SHP77 (cell line): Measurements from ENCODE around the gene SCUBE1.

ENCODE experiments used
- DNase-seq, 2 experiments: peaks; one replicate each; lab custom pipeline; 2025; lab: John Stamatoyannopoulos, UW

The SCUBE1 gene

DNA sequence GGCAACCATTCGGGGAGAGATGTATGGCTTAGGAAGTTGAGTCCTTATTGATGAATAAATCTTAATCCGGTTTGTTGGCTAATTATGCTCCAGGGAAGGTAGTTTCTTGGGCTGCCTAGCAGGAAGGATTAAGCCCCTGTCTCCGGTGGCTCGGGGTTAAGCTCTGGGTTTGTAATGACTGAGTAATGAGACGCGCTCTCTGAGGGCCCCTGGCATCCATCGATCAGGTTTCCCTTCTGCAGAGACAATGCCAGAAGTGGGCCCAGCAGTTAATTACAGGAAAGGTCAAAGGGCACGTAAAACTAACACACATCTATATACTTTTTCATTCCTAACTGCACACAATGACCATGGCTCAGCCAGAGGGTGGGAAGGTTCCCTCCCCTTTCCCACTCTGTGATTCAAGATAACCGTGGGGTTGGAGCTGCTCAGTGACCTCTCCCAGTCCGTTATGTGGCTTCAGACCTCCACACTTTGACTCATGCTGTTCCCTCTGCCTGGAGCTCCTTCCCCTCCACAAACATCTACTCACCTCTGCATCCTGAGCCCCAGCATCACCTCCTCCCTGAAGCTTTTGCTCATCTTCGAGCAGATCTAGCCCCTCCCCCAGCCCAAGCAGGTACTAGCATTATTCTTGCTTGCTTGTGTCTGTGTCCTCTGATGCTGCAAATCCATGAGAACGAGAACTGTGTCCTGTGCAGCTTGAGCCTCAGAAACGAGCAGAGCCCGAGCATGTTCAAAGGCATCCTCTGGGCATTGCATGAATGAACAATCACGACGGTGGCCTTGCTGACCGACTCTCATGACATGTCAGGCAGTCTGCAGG is 16.6 kb downstream of the SCUBE1 start:
- no peak for DNase-seq

DNA sequence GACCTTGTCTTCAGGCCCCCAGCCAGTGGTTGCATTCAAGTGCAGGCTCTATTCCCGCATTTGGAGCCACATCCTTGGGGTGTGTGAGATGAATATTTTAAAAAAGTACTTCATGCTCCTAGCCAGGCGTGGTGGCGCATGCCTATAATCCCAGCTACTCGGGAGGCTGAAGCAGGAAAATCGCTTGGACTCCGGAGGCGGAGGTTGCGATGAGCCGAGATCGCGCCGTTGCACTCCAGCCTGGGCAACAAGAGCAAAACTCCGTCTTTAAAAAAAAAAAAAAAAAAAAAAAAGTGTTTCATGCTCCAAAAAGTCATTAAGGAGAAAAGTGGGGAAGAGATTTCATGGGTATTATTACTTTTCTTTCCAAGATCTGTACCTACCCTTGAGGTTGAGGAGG is 18.0 kb downstream of the SCUBE1 start:
- DNase-seq, result no peak

DNA sequence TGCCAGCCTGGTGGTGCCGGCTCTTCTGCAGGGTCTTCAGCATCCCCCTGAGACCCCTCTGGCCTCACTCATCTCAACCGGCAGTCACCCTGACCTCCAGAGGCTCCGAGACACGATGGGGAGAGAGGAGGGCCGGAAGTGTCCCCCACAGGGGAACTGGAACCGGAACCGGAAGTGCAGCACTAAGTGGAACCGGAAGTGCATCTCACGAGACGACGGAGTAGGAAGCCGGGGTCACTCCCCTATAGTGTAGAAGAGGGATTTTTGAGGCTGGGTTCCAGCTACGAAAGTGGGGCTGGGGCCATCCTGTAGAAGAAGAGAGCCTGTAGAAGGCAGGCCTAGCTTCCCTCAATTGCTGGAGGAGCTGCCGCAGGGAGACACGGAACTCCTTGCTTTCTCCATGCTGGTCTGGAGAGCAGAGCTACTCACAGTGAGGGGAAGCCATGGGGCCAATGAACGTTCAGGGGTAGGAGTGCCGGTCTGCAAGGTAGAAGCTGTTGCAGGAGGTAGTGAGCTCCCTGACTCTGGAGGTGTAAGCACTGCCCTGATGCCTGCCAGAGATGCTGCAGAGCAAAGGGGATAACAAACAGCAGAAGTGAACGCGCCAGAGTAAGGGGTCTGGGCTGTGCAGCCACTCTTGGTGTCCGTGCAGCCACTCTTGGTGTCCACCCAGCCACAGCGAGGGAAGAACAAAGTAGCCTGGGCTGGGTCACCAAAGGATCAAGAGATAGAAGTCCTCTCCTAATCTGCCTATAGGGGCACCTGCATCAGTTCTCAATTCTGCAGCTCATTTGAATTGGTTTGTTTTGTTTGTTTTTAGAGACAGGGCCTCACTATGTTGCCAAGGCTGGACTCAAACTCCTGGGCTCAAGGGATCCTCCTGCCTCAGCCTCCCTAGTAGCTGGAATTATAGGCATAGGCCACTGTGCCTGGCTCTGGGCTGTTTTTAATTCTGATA is 21.9 kb downstream of the SCUBE1 start:
- DNase-seq, result no peak

DNA sequence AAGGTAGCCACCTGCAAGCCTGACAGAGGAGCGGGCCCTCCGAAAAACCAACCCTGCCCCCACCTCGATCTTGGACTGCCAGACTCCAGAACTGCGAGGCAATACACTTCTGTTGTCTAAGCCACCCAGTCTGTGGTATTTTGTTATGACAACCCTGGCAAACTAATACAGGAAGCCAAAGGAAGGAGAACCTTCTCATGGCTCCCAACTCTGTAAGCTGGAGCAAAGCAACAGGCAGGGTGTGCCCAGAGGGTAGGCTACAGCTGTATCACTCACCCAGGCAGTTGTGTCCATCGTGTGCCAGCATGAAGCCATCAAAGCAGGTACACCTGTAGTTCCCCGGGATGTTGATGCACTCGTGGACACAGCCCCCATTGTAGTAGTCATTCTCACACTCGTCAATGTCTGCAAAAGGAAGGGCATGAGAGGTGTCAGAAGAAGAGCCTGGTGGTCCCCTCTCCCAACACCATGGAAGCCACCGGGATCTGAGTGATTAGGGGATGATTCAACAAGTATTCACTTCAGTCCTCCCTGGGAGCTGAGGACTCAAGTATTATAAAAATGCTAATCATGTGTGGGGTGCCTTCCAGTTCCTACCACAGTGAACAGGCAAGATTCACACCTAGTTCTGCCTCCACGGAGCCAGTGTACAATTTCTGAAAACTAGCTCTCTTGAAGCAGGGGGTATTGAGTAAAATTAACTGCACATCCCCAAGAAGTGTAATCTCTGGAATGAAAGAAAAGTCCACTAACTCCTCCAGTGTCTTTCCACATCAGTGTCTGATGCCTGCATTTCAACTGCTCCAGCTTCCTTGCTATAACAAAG is 23.3 kb downstream of the SCUBE1 start:
- DNase-seq, result no peak

DNA sequence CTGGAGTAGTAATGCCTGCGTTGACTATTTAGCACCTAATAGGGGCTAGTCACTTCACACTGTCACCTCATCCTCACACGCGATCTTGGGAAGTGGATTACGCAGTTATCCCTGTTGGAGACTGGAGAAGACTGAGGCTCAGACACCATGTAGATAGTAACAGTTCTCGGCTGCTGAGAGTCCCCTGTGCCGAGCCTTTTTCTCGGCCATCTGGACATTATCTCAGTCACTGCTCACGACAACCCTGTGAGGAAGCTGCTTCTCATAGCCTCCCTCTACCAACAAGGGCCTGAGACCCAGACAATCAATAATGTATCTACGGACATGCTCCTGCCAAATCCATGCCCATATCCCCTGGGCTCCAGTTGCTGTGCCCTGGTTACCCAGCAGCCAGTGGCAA is 25.9 kb downstream of the SCUBE1 start:
- no peak for DNase-seq

DNA sequence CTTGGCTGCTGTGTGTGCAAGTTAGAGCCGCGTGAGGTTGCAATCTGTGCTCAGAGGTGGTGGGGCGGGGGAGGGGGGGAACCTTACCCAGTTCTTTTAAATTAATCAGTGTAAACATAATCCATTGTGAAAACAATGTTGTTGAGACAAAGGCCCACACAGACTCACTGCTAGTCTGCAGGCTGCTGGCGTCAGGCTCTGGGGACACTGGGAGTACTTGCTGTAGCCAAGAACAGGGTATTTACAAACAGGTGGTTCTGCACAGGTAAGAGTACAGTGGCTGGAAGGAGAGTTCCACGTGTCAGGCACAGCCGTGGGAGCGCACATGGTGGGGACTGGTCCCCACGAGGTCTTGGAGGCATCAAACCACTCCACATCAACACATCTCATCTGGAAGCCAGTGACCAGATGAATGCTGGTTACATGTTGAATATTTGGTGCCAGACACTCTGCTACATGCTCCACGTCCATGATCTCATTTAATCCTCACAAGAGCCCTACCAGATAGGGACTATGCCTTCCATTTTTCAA is 27.4 kb downstream of the SCUBE1 start:
- DNase-seq, result no peak

DNA sequence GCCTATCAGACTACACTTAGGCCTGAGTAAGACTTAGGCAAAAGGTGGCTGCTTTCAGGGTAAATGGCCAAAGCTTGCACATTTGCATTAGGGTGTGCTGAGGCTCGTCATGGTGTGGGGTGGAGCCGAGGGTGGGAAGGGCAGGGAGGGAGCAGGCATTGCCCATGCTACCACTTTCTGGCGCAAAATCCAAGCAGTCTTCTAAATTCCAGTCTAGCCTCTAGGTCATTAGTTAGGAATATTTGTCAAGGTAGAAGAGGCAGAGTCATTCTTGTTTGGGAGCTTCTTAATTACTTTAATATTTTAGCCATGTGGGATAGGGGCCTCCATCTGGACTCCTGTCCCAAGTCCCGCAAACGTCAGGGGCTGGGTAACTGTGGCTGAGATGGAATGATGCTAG is 28.6 kb downstream of the SCUBE1 start:
- no peak for DNase-seq

DNA sequence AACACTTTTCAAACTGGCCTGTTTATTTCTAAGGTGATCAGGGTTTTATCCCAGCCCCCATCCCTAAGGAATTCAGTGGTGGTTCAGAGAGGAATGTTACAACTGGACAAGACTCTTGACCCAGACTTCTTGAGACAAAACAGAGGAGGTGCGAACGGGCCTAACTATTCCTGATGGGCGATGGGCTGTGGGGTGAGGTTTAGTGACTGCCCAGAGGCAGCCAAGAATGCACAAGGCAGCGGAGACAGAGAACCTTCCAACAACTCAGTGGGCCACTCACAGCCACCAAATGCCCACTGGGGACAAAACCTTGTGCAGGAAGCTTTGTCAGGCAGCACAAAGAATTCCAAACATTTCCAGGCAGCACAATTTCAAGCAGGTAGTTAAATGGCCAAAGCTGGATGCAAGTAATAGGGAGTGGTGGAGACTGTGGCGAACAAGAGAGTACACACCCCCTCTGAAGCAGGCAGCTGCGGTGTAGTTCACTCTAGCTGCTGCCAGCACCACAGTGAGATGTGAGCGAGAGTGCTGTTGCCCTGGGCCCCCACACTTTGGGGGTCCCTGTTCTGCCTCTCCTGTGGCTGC is 29.2 kb downstream of the SCUBE1 start:
- no peak for DNase-seq

DNA sequence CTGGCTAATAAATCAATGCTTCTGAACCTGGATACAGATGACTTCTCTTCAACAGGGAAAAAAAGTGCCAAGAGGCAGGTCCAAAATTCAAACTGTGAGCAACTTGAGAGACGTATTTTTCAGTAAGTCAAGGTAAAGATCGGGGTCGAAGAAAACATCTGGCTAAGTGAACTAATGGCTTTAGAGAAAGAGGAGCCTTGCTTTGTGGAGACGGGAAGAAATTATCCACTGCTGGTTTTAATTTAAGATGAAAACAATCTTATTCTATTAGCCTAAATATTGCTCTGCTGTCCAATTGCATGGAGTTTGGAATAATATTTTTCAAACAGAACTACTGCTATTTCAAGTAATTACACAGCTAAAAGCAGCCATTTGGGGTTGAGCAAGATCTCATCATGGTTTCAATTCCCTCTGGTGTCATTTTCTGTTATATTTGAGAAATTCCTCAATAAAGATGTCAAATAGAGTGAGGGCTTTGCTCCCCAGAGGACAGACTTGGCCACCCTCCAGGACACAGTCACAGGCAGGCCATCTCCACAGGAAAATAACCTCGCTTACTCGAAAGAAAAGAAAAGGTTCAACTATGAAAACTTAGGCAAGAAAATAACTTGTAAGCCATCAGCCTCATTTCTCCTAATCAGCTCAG is 29.8 kb downstream of the SCUBE1 start:
- no peak for DNase-seq

DNA sequence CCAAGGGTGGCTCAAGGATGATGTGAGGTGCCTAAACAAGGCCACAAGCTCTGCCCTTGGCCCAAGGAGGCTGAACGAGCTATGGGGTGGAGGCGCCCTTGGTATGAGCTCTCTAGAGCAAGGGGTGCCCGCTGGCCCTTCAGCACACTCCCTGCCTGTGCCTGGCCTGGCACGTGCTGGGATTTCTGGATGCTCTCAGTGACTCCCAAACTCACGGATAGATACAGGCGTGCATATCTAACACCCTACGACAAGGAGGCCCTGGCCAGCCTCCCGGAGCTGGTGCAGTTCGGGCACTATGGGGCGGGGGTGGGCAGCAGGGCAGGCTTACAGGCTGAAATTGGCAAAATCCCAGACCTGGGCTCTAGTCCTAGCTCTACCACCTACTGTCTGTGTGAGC is 30.6 kb downstream of the SCUBE1 start:
- no peak for DNase-seq

DNA sequence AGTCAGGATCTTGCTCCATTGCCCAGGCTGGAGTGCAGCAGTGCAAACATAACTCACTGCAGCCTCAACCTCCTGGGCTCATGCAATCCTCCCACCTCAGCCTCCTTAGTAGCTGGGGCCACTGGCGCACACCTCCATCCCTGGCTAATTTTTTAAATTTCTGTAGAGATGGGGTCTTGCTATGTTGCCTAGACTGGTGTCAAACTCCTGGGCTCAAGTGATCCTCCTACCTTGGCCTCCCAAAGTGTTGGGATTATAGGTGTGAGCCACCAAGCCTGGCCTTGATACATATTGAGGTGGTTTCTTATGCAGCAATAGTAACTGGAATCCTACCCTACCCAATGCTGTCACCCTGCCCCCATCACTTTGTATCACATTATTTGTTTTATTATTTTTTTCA is 32.4 kb downstream of the SCUBE1 start:
- no peak for DNase-seq

DNA sequence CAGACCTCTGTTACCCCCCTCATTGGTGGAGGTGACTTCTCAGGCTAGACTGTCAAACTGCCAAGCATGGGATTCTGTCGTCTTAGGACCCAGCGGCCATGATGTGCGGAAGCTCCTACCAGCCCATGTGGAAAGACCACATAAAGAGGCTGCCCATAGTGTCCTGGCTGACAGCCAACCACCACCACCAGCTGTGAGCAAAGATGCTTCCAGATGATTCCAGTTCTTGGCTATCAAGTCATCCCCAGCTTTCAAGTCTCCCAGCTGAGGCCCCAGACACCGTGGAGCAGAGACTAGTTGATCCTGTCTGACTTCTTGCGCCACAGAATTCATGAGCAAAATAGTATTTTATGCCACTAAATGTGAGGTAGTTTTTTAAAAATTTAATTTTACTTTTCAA is 32.9 kb downstream of the SCUBE1 start:
- DNase-seq, result no peak

DNA sequence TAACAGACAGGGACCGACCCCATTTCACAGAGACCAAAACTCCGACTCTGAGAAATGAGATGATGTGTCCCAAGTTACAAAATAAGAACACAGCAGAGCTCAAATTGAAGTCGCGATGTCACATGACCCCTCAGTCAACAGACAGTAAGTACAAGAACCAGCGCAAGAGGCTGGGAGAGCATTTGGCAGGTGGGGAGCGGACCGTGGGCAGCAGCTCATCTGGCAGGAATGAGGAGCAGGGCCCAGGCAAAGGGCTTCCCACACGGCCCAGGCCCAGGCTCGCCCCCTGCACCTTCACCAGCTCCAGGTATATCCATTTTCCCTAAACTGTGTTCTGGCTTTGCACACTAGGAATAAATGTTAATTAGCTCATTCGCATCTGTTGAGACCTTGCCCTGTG is 34.3 kb downstream of the SCUBE1 start:
- peak in 1 of 2 experiments; percentile 81 for DNase-seq

DNA sequence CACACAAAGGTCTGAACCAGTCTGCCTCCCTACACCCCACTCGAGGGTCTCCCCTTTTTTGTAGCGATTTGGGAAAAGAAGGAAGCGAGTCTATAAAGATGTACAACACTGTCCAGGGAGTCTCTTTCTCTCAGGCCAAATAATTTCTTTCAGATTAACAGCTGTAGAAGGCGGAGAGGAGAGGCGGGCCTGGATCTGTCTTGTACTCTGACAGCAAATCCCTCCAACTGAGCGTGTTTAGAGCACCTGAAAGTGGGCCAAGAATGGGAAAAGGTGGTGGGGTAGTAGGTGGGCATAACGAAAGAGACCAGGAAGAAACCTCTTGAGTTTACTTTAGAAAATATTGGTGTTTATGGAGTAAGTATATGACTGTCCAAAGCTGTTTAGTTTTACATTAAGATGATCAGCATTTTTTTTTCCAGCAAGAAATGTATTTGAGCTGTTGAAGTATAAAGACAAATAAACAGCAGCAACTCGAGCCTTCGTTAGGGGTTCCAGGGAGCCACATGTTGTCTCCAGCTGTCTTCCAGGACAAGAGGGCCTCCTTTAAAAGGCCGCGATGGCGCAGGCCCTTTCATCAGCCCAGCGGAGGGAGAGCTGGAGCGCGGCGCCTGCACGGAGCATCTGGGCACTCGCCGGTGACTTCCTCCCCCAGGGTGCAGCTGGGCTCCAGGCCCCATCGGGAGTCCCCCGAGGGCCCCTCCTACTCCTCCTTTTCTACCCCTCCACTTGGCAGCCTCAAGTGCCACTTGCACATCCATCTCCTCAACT is 34.9 kb downstream of the SCUBE1 start:
- DNase-seq, result peak; percentile 80 to 84

DNA sequence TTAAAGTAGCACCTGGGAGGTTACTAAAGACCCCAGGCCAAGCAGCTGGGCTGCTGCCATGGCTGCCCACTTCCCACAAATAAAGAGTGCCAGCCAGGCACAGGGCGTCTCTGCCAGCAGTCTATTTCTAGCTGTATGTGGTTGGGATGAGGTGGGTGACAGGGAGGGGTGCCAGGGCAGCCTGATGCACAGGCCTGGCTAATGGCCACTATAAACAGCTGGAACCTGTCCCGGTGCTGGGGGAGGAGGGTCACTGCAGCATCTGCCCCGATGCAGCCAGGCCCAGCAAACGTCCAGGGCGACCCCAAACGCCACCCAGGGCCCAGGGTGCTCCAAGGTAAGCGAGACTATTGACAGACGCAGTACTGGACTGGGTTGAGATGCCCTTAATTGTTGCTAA is 37.4 kb downstream of the SCUBE1 start:
- no peak for DNase-seq

DNA sequence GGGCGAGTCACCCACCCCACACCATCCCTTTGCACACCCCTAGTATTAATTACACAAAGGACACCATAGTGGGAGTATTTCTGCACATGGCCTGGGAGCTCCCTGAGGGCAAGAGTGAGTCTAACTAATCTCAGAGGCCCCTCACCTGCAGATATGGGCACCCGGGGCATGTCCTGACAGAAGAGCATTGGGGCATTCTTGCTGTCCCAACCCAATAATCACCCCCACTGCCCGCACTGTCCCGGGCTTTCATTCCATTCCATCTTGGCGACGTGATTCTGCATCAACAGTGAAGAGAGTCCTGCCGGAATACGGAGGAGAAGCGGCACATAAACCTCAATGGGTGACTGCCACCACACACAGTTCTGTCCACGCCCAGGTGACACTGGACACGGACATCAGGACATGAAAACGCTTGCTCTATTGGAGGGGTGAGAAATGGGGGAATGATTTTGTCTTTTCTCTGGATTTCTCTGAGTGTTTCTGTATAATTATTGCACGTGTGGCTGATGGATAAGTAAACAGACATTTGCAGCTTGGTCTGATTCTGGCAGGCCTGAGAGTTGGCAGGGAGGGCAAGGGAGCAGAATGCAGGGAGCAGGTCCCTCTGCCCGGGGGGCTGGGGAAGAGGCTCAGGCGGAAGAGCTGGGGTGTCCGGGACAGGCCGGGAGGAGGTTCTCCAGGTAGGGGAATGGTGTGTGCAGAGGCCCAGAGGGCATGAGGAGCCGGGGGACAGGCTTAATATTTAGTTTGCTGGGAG is 38.2 kb downstream of the SCUBE1 start:
- DNase-seq, result no peak

DNA sequence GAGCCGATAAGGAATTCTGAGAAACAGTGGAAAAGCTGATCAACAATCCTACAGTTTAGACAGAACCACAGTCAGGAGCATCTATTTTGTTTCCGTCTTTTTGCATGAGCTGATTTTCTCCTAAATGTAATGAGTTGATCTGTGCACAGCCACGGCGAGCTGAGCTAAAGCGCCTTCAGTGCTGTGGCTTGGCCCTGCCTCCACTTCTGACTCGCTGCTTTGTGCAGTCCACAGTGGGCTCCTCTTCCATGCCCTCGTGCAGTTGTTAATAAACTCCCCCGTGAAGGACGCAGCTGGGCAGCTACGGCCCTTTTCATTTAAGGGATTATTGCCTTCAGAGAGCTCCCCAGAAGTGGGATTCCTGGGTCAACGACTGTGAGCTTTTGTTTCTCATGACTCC is 39.4 kb downstream of the SCUBE1 start:
- DNase-seq, result no peak

DNA sequence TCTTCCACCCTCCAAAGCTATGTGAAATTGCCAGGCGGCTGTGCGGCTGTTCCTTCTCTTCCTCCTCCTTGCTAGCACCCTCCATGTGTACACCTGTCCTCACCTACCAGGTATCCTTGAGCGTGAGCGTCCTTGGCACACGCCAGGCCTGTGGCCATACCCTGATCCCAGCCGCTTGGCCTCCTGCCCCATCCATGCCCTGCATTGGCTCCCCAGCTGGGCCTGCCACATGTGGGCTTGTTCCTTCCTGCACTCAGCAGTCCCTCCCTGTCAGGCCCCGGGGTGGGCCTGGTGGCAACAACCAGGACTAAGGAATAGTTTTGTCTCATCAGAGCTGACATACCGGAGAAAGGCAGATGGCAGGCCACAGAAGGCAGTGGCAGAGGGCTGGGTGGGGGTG is 40.0 kb downstream of the SCUBE1 start:
- no peak for DNase-seq

DNA sequence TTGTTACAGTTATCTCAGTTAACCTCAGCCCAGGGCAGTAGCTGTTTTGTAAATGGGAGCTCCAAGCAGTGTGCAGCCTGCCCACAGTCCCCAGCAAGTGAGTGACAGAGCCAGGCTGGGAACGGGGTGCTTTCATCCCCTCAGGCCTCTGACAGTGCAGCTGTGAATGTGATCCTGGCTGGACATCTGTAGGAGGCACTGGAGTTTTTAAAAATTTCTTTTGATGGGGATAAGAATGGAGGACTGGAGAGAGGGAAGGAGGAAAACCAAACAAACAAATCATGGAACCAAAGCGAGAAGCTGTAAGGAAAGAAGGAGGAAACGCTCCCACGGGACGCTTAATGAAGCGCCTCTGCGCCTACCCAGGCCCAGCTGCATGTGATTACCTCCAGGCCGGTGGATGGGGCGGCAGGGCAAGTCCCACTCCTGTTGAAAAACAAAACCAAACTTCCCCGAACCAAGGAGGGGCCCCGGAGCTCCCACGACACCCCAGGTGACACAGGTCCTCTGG is 40.6 kb downstream of the SCUBE1 start:
- DNase-seq, result no peak
